Measurements from ENCODE around the gene CCDC78.
A peak's percentile ranks its signal among the peaks of the same experiment; 100 is the strongest.

CCDC78 gene

DNA sequence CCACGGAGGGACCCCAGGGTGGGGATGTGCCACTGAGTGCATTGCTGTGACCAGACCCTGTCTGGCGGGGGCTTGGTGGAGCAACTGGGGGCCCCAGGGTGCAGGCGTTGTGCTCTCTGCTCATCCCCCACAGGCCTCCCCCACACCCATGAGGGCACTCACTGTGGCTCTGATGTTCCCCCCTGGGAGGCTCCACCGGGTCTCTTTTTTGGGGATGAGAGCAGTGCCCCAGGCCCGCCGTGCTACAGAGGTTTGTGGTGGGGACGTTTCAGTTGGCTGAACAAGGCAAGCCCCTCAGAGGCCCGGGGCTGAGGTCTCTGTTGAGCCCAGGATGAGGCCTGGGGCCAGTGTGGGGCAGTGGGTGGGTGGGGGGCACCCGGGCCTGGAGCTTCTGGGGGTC is 2.5 kb downstream of the CCDC78 start:
- no peak for DNase-seq (ENCODE audit: low spot score)

DNA sequence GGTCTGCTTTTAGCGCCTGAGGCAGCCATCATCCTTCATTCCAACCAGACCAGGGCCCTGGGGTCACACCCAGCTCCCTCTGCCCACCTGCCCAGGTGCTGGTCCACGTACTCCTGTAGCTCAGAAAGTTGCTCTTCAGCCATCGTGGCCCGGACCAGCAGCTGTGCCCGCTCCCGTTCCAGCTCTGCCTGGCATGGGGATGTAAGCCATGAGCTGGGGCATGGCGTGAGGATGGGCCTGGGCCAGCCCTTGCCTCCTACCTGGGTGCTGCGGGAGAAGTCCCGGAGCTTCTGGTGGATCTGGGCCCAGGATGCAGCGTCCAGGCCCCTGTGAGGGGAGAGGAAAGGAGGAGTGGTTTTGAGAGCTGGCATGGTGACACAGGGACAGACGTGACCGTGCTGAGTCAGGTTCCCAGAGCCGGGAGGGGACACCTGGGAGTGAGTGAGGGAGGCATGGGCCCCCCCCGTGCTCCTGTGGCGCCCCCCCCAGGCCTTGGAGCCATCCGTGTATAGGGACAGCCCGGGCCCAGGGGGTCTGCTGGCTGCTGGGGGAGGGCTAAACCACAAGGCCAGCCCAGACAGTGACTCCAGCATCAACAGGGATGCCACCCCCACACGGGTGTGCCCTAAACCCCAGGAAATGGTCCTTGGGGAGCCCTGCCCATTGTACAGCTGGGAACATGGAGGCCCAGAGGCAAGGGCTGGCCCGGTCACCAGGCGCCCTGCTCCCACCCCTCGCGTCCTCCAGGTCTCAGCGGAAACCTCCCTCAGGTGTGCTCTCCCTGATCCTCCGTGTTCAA is 3.2 kb downstream of the CCDC78 start:
- no peak for DNase-seq (ENCODE audit: low spot score)

DNA sequence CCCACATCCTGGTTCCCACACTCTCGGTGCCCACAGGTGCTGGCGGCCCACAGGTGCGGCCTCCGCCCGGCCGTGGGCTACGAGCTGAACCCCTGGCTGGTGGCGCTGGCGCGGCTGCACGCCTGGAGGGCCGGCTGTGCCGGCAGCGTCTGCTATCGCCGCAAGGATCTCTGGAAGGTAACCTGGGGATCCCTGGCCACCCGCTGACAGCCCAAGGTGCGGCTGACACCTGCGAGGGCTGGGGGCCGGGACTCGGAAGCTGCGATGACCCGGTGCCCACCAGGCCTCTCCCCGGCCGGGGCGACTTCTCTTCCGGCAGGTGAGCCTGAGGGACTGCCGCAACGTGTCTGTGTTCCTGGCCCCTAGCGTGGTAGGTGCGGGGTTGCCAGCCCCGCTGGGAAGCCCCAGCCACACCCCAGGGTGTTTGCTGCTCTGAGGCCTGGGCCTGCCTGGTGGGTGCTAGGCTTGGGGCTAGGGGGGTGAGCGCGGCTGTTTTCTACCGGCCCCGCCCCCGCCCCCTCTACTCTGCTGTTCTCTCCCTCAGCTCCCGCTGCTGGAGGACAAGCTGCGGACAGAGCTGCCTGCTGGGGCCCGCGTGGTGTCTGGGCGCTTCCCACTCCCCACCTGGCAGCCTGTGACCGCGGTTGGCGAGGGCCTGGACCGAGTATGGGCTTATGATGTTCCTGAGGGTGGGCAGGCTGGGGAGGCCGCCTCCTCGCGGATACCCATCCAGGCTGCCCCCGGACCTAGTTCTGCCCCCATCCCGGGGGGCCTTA is 4.3 kb downstream of the CCDC78 start:
- no peak for DNase-seq (ENCODE audit: low spot score)

DNA sequence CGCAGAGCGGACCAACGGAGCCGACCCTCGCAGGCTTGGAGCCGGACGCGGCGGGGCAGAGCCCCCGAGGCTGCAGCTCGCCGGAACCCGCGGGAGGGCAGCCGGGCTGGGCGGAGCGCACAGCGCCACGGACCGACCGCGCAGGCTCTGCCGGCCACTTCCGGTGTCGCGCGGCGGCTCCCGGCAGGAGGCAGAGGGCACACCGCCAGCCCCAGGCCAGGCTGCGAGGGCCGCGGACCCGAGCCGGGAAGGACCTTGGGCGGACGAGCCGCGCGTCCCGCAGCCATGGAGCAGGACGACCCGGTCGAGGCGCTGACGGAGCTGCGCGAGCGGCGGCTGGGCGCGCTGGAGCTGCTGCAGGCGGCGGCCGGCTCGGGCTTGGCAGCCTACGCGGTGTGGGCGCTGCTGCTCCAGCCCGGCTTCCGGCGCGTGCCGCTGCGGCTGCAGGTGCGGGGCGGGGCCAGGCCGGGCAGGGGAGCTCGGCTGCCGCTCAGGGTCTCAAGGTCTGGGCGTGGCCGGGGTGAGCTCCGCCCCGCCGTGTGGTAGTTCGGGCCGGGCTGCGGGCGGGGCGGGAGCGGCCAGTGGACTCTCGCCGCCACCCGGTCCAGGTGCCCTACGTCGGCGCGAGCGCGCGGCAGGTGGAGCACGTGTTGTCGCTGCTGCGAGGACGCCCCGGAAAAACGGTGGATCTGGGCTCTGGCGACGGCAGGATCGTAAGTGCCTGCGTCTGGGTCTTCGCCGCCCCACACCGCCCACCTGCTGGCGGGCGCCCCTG is 5.1 kb downstream of the CCDC78 start, which contains the start of gene ANTKMT:
TSS of gene ANTKMT (plus strand) at position 157 of the 775 bp plus-strand sequence. CDS start at position 286, 129 bp downstream.
- peak; percentile 90 for DNase-seq (ENCODE audit: low spot score)

DNA sequence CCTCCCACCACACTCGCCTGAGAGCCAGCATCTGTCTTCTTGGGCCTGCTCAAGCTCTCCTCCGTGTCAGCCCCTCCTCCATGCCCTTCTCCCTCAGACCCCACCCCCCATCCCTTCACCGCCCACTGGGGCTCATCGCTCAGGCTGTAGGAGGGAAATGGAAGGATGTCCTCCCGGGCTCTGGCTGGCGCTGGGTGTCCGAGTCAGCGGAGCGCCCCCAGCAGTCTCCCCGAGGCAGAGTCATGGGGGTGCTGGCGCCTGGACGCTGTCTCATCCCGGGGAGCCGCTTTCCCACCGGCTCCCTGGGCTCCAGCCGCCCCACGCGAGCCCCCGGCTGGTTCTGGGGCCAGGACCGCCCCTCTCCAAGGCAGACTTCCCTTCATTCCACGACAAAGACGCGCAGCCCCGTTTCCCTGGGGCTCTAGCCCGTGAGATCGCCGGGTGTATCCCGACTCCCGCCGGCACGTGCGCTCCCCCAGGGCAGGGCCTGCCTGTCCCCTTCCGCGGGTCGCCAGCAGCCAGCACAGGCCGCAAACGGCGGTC is 5.7 kb downstream of the CCDC78 start:
- DNase-seq (ENCODE audit: low spot score), result no peak

DNA sequence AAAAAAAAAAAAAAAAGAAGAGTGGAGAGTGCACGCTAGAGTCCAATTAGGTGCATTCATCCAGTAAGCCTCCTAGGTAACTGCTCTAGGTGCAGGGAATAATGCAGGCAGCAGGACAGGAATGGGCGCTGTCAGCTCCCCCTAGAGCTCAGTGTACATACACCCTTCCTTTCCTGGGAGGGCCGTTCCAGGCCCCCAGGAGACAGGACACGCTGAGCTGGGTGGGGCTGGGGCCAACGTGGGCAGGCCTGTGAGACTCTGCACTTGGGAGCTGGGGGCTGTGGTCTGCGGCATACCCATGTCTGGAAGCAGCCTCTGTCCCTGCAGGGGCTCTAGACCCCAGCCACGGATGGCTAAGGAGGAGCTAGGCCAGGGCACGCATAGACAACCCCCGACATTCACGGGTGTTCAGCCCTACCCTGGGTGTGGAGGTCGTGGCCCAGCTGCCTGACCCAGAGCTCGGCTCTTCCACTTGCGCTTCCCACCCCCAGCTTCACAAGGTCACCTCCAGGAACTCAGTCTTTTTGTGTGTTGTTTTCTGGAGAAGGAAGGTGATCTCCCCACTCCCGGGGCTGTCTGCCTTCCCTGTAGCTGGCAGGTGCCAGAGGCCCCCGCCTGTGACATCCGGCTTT is 6.3 kb downstream of the CCDC78 start:
- DNase-seq (ENCODE audit: low spot score), result peak; percentile 87

DNA sequence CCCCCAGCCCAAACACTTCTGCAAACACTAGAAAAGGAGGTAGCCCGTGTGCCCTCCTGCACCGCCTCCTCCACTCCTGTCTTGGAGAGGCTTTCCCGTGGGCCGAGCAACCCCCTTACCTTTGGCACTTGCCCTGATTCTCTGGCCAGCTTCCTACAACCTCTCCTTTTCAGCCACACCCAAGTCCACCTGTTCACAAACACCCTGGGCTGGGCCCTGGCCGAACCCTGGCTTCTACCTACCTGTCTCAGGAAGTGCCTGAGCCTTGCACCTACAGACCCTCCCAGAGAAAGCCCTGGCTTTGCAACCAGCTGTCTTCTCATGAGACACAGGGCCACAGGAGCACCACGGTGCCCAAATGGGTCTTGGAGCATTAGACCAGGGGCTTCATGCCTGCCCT is 7.3 kb downstream of the CCDC78 start:
- no peak for DNase-seq (ENCODE audit: low spot score)

DNA sequence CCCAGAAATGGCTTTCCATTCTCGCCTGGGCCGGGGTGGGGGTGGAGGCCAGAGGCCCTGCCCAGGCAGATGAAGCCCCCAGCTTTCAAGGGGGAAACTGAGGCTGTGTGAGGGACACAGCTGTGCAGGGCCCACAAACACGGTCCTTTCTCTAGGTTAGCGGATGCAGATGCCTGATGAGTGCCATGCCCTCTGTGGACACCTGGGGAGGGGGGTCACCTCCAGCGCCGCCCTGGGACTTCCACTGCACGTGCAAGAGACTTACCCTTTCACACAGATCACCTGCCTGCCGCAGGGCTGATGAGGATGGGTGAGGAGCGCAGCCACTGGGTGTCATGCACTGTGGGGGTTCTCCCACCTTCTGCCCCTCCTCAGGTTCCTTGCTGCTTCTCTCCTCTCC is 7.9 kb downstream of the CCDC78 start:
- DNase-seq (ENCODE audit: low spot score), result no peak

DNA sequence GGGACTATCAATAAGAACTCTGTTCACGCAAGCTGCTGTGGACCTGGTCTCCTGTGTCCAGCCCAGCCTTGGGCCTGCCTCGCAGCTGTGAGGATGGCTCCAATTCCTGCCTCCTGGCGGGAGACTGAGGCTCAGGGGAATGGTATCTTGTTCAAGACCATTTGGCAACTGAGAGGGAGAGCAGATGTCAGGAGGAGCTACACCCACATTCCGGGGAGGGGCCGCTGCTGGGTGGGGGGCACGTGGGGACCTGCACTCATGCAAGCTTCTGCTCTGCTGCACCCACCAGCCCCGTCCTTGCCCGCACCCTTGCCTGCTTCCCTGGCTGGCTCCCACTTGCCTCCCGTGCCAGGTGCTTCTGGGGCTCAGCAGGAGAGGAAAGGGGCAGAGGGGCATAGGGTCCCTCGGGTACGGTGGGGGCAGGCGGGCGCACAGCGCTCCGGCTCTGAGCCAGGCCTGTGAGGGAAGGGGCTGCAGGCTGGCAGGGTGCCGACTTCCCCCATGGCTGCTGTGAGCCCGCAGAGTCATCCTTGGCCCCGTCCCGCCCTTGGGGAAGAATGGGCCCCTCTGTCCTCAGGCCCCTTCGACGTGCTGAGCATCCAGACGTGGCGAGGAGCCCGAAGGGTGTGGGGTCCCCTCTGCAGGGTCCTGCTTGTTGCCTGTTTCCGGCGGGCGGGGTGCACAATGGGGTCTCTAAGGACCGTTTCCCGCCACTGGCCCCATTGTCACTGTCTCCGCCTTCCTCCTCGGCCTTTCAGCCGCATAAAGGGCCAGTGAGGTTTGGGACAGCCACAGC is 8.6 kb downstream of the CCDC78 start:
- no peak for DNase-seq (ENCODE audit: low spot score)

DNA sequence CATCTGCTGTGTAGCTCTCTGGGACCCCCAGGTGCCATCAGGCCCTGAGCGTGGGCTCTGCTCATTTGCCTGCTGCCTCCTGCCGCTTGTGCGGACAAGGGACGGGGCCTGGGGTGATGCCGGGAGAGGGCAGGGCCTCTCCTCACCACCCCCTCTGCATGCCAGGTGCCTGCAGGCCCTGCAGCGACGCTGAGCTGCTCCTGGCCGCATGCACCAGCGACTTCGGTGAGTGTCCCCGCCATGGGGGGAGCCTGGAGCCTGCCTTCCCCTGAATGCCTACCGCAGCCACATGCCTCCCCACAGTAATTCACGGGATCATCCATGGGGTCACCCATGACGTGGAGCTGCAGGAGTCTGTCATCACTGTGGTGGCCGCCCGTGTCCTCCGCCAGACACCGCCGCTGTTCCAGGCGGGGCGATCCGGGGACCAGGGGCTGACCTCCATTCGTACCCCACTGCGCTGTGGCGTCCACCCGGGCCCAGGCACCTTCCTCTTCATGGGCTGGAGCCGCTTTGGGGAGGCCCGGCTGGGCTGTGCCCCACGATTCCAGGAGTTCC is 9.4 kb downstream of the CCDC78 start:
- DNase-seq (ENCODE audit: low spot score), result no peak

DNA sequence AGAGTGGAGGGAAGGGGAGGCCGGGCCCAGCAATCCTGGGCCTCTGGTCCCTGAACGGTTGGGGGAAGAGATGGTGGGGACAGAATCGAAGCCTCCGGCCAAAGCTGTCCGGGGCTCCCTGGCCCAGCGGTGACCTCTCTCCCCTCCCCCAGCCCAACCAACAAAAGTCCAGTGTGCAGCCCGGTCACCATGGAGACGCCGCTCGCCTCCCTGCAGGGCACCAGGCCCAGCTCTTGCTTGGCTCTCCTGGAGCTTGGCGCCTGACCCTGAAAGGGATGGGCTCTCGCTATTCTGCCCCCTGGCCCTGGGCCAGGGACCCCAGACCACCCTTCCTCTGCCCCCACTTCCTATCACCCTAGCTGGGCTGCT is 10.1 kb downstream of the CCDC78 start:
- DNase-seq (ENCODE audit: low spot score), result no peak

DNA sequence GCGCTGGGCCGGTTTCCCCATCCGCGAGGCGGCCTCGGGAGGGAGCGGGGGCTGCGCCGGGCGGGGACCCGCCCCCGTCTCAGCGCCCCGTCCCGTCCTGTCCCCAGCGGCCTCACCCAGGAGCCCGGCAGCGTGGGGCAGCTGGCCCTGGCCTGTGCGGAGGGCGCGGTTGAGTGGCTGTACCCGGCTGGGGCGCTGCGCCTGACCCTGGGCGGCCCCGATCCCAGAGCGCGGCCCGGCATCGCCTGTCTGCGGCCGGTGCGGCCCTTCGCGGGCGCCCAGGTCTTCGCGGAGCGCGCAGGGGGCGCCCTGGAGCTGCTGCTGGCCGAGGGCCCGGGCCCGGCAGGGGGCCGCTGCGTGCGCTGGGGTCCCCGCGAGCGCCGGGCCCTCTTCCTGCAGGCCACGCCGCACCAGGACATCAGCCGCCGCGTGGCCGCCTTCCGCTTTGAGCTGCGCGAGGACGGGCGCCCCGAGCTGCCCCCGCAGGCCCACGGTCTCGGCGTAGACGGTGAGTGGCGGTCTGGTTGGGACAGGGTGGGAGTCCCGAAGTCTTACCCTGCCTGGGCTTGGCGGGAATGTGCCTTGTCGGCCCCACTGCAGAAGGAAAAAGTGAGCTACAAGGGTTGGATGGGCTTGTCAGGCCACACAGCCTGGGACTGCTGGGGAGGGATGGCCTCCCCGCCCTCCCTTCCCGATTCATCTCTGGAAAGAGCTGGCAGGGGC is 10.6 kb downstream of the CCDC78 start:
- no peak for DNase-seq (ENCODE audit: low spot score)

DNA sequence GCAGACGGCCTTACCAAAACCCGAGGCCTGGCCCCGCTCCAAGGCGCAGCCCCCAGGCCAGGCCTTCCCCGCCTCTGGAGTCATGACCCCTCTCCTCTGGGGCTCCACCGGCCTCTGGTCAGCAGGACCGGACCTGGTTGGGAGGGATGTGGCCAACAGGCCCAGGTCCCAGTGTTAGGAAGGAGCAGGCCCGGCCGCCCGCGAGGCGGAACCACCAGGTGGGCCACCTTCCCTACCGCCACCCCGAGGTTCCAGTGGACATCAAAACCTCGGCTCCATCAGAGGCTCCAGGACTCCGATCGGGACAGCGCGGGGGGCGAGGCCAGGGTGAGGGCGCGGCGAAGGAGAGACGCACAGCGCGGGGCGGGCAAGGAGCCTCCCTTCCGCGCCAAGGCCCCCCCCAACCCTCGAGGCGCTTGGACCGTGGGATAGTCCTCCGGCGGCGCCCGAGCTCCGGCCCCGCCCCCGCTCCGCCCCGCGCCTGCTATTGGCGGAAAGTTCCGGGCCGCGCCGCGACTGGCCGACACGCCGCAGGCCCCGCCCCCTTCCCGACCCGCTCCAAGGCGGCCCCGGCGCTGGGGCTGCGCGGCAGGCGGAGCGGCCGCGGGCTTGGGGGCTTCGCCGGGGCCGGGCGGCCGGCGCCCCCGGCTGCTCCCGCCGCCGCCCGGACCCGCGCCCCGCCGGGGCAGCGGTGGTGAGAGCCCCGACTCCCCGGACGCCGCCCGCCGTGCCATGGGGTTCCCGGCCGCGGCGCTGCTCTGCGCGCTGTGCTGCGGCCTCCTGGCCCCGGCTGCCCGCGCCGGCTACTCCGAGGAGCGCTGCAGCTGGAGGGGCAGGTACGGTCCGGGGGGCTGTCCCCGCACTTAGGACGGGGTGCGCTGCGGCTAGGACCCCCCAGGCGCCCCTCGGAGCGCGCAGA is 11.4 kb downstream of the CCDC78 start, which contains the start of gene METRN:
TSS of gene METRN (plus strand) at position 561 of the 919 bp plus-strand sequence. CDS start at position 733, 172 bp downstream.
- DNase-seq (ENCODE audit: low spot score), result peak; percentile 80

DNA sequence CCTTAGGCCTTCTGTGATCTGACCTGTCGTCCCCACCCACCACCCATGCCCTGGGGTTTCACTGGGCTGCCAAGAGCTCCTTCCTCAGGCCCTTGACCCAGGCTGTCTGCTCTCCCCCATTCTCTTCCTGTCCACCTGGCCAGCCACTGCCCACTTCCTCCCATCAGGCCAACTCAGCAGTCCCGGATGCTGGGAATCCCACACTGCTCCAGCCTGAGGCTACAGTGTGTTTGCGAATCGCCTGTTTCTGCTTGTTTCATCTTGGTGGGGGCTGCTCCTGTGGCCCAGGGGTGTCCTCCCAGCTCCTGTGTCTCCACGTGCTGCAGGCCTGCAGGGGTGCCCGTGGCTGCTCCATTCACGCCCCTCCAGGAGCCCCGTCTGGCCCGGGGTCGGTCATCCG is 12.2 kb downstream of the CCDC78 start:
- DNase-seq (ENCODE audit: low spot score), result no peak

DNA sequence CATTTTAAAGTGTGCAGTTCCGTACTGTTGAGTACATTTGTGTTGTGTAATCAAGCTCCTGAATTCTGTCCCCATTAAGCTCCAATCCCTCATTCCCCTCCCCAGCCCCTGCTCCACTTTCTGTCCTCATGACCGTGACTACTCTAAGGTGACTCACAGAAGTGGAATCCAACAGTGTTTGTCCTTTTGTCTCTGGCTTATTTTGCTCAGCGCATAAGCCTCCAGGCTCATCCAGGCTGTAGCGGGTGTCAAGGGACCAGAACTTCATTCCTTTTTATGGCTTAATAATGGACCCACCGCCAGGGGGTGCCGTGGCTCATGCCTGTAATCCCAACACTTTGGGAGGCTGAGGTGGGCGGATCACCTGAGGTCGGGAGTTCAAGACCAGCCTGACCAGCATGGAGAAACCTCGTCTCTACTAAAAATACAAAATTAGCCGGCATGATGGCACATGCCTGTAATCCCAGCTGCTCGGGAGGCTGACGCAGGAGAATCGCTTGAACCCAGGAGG is 13.4 kb downstream of the CCDC78 start:
- DNase-seq (ENCODE audit: low spot score), result peak; percentile 90

DNA sequence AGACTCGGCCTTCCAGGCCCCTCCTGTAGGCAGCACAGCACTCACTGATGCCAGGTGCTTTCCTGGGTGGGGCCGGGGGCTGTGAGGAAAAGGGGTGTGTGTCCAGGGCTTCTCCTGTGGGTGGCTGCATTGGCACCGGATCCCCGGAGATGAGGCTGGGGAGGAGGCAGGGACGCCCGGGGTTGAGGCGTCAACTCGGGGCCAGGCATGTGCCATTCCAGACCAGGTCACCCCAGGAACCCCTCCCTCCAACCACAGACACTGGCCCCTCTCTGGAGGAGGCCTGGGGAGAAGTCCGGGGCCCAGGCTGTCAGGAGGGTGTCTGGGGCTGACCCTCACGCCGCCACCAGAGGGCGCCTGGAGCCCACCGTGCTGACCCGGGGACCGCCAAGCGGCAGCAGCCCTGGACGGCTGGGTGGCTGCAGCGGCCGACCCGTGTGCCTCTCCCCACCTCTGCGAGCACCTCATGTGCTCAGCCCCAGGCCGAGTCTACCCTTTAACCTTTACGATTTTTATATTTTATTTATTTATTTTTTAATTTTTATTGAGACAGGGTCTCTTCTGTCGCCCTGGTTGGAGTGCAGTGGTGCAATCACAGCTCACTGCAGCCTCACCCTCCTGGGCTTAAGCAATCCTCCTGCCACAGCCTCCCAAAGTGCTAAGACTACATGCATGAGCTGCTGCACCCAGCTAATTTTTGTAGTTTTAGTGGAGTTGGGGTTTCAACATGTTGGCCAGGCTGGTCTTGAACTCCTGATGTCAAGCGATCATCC is 14.5 kb downstream of the CCDC78 start:
- DNase-seq (ENCODE audit: low spot score), result no peak

DNA sequence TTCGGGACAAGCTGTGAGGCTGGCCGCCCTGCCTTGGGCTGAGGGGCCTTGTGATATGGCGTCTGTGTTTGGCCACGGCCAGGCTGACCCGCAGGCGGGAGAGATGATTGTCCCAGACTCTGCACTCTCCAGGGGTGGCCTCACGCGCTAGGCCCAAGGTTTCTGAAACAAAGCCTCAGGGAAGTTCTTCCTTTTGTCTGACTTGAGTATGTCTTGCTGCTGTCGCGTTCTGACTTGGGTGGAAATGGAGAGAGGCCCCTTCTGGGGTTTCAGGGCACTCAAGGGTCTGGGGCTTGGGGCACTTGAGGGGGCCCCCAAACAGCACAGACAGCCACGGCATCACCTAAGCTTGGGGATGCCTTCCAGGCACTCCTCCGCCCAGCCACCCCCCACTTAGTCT is 15.2 kb downstream of the CCDC78 start:
- DNase-seq (ENCODE audit: low spot score), result no peak

Measured in SW480 (cell line).